HG03439 (cell line): ENCODE data around the gene KIF20B.
"Not testable (repeated sequence)": the region's sequence is repeated elsewhere in the genome, so short reads cannot be mapped to it uniquely, and the experiment has no call there.

Experiments used
- ATAC-seq: cut with Tn5 transposase; IDR thresholded peaks from one replicate; pipeline ENCODE4 v1.9.1; 2021; ENCODE audit warnings: mild to moderate bottlenecking, moderate library complexity; ENCODE audit not compliant: unreplicated experiment

KIF20B gene

DNA sequence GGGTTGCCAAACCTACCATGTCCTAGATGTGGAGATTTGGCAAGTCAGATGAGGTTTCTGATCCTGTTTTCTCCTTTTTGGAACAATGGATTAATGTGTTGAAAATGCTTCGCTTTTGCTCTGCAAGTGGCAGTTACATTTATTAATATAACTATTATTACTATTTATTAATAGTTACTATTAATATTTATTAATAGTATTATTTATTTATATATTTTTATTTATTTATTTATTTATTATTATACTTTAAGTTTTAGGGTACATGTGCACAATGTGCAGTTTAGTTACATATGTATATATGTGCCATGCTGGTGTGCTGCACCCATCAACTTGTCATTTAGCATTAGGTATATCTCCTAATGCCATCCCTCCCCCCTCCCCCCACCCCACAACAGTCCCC is 62.3 kb downstream of the KIF20B start:
- ATAC-seq, result not testable (repeated sequence)

DNA sequence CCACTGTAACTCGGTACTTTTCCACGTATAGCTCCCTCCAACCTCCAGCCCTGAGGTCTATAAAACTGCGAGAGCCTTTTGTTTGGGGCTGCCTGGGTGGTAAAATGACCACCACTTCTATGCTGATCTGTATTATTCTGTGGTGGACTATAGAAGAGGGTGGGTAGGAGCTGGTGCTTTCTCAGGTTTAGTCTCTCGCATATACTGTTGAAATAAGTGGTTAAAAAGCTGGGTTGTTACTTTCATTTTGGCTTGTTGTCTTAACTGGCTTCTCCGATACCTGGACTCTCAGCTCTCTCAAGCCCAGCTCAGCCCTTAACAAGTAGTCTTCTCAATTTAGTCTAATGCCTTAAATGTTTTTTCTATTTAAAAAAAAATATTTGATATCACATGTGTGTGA is 70.3 kb downstream of the KIF20B start:
- ATAC-seq, result no peak

DNA sequence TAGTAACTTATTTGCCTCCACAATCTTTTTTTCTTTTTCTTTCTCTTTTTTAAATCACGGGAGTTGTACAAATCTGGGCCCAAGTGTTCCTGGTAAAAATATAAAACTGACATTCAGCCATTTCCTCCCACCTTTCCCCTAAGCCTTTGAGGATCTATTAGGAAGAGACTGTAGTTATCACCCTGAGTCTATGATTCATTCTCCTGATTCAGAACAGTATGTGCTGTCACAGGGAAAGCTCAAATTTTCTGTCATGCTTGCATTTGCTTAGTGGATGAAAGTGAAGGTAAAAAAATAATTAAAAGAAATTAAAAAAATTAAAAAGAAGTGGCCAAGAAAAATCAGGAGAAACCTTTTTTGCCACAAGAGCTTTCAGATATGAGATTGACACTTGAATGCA is 71.7 kb downstream of the KIF20B start:
- ATAC-seq, result no peak

DNA sequence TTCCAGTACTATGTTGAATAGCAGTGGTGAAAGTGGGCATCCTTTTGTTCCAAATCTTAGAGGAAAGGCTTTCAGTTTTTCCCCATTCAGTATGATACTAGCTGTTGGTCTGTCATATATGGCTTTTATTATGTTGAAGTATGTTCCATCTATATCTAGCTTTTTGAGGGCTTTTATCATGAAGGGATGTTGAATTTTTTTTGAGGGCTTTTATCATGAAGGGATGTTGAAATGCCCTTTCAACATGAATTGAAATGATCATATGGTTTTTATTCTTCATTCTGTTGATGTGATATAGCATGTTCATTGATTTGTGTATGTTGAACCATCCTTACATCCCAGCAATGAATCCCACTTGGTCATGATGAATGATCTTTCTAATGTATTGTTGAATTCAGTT is 75.3 kb downstream of the KIF20B start:
- ATAC-seq, result no peak

DNA sequence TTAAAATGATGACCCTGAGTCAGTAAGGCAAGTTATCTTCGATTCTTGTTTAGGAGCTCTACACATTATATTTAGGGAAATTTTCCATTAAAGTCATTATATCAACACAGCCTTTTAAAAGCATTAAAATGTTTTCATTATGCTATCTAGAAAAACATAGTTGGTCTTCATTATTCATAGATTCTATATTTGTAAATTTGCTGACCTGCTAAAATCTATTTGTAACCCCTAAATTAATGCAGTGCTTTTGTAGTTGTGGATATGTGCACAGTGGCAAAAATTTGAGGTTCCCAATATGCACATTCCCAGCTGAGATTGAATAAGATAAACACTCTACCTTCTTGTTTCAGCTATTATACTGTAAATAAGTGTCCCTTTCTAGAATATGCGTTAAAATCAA is 81.1 kb downstream of the KIF20B start:
- ATAC-seq, result no peak

DNA sequence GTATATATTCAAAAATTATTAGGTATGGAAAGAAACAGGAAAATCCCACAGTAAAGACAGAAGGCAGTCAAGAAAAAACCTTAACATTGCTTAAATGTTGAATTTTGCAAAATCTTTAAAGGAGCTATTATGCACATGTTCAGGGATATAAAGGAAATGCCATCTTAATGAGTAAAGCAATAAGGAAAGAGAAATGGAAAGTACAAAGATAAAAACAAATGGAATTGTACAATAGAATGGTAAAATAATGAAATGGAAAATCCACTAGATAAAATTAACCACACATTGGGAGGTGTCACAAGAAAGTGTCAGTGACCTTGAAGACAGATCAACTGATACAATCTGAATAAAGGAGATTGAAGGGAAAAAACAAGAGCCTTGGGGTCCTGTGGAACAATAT is 82.0 kb downstream of the KIF20B start:
- no peak for ATAC-seq

DNA sequence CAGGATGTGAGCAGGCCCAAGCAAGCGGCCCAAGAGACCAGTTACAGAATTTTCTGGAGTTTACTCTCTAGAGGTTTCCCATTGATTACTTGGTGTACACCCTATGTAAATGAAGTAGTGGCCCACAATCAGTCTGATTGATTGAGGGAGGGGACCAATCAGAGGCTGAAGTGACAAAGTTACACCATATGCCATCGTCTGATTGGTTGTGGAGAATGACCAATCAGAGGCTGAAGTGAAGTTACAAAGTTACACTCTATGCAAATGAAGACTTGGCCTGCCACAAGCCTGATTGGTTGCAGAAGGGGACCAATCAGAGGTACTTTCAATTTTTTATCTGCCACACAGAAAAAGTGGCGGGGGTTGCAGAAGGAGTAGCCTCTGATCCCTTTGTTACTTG is 83.7 kb downstream of the KIF20B start:
- no peak for ATAC-seq

DNA sequence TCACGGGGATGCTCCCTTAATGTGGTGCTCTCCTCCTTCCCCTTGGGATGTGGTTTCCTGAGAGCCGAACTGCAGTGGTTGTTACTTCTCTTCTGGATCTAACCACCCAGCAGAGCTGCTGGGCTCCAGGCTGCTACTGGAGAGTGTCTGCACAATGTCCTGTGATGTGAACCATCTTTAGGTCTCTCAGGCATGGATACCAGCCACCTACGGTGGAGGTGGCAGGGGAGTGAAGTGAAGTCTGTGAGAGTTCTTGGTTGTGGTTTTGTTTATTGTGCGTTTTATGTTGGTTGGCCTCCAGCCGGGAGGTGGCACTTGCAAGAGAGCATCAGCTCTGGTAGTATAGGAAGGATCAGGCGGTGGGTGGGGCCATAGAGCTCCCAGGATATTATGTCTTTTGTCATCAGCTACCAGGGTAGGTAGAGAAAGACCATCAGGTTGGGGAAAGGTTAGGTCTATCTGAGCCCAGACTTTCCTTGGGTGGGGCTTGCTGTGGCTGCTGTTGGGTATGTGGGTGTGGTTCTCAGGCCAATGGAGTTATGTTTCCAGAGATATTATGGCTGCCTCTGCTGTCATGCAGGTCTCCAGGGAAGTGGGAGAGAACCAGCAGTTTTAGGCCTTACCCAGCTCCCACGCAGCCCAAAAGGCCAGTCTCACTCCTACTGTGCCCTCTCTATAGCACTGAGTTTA is 87.9 kb downstream of the KIF20B start:
- no peak for ATAC-seq

DNA sequence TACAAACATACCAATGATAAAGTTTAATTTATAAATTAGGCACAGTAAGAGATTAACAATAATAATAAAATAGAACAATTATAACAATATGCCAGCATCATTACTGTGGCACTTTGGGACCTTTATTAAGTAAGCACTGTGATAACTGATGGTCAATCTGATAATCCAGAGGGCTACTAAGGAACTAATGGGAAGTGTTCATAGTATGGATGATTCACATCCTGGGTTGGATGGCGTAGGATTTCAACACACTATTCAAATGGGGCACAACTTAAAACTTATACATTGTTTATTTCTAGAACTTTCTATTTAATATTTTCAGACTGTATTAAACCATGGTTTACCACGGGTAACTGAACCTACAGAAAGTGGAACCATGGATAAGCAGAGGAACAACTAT is 90.8 kb downstream of the KIF20B start:
- ATAC-seq, result no peak

DNA sequence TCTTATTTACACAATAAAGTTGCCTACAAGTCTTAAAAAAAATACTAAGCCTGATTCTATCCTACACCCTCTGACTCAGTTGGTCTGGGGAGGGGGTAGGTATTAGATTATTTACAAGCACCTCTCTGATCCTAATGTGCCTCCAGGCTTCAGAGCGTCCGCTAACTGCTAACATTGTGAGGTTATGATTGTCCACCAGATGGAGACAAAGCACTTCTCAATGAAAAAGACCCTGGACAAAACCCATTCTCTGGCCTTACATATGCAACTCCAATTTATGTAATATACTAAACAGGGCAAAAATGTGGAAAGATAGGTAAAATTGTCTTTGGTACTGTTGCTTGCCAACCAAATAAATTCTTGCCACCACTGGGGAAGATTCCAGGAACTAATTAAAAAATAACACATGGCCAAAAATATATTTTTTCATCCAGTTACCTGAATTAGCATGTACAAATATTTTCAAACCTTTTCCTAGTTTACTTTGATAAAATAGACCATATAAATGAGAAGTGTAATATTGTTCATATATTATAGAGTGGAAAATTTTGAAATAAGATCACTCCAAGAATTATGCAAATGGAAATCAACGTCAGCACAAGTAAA is 92.4 kb downstream of the KIF20B start:
- ATAC-seq, result peak; percentile 74

DNA sequence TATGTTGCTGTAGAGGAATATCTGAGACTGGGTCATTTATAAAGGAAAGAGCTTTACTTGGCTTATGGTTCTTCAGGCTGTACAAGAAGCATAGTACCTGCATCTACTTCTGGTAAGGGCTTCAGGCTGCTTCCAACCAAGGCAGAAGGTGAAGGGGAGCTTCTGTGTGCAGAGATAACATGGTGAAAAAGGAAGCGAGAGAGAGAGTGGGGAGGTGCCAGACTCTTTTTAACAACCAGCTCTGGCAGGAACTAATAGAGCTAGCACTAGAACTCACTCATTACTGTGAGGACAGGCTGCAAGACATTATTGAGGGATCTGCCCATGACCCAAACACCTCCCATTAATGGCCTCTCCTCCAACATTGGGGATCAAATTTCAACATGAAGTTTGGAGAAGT is 94.5 kb downstream of the KIF20B start:
- ATAC-seq, result no peak

DNA sequence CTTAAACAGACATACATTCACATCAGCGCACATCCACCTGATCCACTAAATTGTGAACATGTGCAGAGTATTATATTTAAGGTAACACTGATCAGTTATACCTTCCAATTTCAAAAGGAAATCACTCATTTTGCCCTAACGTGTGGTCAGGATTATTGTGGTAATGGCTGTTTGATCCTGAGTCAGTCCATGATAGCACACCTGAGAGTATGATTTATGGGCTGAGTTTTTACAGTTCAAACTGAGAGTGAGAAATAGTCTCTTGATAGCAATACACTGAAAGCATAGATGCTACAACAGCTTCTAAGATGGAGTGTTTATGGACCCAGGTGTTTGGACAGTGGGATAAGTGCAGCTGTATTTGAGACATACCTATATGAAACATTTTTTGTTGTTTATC is 96.7 kb downstream of the KIF20B start:
- ATAC-seq, result no peak

DNA sequence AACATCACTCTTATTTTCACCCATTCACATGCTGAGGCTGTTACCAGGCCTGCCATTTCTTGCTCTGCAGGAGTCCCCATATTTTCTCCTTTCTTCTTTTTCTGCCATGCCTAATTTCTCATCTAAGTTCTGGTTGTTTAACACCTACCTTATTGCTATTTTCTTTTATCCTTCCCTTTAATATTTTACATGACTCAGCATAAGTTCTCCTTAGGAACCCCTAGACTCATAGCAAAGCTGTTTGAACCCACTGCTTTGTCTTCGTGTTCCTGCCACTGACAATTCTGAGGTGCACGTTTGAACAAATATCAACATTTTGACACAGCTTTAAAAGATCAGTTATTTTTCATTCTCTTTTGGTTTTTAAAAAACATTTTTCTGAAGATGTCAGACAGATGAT is 98.2 kb downstream of the KIF20B start:
- ATAC-seq, result no peak

DNA sequence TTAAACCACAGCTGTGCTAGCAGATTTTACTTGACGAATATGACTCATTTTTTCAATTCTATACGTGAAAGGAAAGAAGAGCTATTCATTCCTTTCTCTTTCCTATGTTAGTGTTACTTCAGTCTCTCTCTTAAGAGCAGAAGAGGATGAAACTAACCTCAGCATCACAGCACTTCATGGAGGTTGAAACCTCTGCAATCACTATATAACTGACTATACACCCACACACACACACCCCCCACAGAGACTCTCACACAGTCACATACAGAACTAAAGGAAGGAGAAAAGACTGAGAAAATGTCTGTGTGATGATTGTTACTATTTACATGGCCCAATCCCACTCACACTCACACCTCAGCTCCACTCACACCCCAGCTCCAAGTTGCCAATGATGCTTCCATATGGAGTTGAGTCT is 104.2 kb downstream of the KIF20B start:
- peak; percentile 92 for ATAC-seq

DNA sequence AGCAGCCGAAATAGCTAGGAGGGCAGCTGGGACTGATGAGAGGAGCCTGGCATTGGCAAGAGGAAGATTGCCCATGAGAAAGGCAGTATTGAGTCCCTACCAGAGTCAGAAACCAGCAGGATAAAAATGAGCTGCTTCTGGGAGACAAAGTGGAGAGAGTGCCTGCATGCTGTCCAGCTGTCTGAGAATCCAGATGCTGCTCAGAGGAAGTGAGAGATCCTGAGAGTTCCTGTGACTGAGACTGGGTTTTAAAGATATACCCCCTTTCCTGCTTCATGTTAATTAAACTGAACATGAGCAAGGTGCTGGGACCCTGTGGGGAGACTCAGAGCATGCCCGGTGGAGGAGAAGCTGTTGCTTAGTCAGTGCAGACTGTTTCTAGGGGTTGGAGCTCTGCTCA is 107.5 kb downstream of the KIF20B start:
- ATAC-seq, result no peak

DNA sequence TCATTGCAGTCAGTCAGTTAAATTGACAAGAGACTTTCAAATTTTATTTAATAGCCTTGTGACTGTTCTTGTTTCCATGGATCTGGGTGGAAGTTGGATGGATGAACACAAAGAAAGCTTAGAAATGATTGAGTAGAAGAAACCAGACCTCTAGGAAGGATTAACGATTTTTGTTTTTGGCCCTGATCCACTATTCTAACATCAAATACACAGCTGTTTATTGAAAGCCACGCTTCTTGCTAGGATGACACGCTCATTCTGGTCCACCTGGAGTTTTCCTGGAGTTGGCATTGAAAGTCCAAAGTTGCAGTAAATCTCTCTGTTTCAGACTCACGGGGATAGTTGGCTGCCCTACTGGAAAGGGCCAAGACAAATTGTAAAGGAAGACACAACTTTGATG is 108.4 kb downstream of the KIF20B start:
- no peak for ATAC-seq

DNA sequence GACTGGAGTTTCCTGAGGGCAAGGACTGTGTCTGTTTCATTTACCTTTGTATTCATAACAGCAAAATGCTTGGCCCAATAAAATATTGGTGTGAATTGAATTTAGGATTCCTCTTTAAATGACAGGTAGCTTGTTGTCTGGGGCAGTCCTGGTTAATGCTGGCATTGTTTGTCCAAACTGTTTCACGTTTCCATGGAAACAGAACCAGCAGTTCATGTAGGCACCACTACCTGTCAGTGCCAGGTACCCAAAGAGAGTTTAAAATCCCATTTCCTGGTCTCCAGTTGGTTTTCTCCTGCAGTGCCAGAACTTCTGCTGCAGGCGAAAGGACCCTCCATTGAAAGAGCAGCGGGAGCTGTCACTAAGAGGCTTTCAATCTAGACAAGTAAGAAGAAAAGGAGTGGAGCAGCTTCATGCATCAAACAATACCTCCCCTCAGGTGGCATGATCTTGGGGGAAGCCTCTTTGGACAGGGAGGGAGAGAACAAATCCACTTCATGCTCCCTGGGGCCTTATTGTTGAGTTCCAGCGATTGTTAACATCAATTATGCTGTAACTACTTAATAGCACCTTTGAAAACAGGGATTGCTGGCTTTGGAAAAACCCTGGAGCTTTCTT is 109.6 kb downstream of the KIF20B start:
- ATAC-seq, result no peak

DNA sequence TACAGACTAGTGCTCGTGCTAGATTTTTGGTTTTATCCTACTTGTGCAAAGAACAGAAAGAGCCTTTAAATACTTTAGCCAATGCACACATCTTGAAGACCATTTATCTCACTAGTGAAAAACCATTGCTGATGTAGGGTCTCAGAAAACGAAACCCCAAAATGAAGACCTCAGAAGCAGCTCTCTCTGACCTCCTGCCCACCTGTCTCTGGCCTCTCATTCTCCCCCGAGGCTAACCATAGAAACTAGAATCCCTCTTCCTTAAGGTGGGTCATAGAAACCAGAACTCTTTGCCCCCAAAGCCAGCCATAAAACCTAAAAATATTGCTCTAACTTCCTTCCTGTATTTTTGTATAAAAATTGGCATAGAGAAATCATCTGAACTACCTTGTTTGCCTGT is 112.2 kb downstream of the KIF20B start:
- ATAC-seq, result no peak

DNA sequence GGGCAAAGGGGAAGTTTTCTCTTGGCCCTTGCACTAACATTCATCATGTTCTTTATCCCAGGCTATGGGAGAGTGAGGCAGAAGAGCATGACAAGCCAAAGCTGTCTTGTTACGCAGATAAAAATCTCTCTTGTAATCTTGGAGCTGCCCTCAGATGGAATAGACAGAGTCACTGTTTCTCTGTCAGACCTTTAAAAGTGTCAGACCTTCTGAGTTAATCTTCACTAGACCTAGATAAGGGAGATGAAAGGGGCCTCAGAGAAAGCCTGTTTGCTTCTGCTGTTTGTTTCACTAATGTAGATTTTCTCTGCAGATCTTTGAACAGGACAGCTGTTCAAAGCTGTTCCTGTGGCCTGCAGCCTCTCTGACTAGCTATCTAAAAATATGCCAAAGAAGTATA is 112.9 kb downstream of the KIF20B start:
- ATAC-seq, result no peak

DNA sequence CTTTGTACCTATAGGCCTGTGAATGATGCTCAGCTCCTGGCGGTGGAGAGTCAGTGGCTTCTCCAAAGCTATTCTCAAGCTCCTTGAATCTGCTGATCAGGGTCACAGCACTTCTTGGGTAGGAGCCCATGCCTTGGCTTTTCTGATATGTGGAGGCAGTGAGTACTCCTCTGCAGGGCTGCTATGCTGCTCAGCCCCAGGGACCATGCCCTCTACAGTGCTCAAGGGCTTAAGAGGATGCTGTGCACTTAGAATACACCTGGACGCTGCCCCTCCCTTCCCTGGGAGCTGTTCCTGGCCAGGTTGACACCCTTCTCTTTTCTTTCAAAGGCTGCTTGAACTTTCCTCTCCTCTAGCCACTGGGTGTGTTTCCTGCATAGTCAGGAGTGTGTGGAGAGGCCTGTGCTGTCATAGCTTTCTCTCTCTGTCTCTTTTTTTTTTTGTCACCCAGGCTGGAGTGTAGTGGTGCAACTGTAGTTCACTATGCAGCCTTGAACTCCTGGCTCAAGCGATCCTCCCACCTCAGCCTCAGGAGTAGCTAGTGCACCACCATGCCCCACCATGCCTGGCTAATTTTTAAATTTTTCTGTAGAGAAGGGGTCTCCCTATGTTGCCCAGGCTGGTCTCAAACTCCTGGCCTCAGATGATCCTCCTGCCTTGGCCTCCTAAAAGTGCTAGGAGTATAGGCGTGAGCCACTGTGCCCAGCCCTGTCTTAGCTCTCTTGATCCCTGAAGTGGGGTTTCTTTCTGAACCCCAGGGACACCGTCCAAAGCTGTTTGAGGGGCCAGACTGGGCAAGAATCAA is 113.9 kb downstream of the KIF20B start:
- ATAC-seq, result no peak

DNA sequence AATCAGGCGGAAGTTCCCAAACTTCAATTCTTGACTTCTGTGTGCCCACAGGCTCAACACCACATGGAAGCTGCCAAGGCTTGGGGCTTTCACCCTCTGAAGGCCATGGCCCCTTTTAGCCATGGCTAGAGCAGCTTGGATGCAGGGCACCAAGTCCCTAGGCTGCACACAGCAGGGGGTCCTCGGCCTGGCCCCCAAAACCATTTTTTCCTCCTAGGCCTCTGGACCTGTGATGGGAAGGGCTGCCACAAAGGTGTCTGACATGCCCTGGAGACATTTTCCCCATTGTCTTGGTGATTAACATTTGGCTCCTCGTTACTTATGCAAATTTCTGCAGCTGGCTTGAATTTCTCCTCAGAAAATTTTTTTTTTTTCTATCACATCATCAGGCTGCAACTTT is 117.6 kb downstream of the KIF20B start:
- ATAC-seq, result not testable (repeated sequence)
